HUDEP-2 (cell line): ENCODE results near the gene DENND2C.

Source experiments
- DNase-seq, 76 experiments: peaks; one replicate each; lab custom pipeline; 2025; ENCODE audit not compliant: unreplicated experiment in 76 of 76; lab: John Stamatoyannopoulos, UW

DENND2C gene

GRCh38 chr1:114677691-114678090 is 7.8 kb upstream of the DENND2C start:
- no peak for DNase-seq

DNA sequence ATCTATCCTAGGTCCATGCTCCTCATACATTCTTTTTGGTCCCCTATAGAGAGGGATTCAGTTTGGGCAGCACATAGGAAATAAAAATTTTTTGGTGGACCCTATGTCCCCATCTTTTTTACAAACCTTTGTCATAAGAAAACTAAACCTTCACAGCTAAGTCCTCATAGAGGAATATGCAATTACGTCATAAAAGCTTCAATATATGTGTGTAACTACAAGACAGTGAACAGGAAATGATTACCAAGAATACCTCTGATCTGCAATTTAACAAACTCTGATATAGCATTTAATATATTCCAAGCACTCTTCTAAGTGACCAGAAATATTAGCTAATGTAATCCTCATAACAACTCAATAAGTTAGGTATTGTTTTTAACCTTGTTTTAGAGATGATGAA is 6.3 kb upstream of the DENND2C start:
- no peak for DNase-seq

- no peak for DNase-seq
Measured at GRCh38 chr1:114671939-114672275, 2.1 kb upstream of the DENND2C start.

DNA sequence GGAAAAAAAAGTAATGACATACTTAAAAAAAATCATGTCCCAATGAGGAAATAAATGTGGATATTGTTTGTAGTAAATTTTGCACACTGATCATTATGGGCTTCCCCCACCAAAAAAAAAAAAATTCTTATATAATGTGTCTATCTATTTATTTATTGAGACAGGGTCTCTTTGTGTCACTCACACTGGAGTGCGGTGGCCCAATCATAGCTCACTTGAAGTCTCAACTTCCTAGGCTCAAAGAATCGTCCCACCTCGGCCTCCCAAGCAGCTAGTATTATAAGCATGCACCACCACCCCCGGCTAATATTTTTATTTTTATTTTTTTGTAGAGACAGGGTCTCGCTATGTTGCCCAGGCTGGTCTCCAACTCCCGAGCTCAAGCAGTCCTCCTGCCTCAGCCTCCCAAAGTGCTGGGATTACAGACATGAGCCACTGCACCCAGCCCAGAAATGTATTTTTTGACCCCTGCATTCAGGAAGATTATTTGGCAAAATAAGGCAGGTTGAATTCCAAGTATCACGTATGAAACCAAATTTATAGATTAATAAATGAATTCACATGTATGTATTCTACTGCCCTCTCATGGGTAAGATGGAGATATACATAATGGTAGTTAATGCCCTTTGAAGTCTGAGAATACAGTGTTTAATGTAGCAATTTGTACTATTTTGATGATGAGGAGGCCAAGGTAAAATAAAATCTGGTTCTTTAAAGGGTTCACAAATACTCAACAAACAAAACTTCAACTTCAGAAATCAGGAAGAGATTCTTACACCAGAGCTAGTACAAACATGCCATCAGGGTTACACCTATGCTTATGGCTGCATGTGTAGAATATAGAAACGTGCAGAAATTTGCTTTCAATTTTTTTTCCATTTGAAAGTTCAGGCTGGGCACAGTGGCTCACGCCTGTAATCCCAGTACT is 1.4 kb upstream of the DENND2C start:
- DNase-seq = no peak

DNA sequence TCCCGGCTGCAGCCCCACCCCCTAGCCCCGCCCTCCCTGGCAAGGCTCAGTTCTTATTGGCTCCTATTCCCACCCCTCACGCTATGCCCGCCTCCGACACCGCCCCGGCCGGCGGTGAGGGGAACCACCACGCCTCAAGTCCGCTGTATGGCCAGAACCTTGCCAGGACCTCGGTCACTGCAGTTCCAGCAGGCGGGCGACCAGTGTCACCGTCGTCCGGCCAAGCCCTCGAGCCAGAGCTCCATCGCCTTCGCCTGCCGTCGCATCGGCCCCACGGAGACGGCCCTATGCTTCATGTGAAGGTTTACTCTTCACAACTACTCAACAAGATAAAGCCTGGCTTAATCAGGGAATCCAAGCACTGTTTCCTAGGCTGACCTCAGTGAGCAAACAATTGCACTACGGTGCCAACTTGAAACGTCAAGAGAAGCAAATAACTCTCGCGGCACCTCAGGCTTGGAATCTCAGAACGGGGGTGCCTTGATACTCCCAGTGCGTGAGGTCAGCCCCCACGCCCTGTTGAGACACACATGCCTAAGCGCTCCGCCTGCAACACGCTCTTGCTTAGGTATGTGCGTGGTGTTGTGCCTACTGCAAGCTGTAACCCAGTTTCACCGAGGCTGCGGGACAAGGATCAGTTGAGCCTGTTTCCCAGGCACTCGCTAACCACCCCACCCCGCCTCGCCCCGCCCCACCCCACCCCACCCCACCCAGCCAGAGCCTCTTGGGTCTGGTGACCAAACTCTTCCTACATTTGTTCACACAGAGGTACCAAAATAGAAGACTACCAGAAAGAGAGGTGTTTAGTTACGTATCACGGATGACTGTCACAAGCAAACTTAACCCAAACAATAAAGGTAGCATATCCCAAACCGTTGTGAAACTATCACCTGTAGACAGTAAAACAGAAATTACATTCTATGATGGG is 498 bp upstream of the DENND2C start:
- peak in 74 of 76 experiments; percentile 15 to 93 (median 79) for DNase-seq

DNA sequence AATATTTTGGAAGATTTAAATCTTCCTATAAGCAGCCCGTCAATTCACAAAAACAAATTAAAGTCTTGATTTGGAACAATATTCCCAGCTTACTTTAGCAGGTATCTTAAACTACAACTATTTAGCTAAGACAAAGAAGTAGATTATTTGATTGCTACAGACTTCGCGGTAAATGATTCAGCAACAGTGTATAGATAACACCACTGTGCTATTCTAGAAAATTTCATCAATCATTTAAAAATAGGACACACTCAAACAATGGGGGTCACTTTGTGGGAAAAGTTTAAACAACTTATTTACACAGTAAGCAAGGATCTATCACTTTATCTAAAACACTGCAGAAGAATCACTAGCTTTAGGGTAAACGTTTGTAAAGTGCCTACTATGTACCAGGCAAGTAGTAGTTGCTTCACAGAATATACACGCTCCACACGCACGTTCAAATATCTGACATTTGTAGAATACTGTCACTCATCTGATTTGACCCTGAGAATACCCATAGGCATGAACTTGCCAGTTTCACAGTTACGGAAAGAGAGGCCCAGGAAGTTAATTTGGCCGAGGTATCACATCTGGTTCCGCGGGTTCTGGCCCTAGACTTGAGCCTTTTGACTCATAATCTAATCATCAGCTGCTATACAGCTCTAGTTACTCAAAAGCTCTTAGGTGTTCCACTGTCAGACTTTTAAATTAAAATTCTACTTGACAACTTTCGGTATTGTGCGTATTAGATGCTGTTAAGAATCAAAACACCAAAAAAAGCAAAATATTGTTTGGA is 876 bp downstream of the DENND2C start:
- no peak for DNase-seq

DNA sequence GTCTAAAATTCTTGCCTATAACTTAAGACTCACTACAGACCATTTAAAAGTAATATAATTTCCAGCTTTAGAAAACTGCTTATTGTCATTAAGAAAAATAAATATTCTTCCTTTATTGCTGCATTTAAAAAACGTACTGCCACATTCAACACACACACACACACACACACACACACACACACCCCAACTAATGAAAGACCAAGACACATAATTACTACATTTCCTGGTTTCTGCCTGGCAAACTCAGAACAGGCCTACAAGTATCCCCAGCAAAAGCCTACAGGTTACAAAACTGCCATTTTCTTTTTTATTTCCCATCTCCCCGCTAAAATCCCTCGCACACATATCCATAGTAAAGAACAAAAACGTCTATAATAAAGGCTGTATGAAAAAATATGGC is 1.5 kb downstream of the DENND2C start:
- no peak for DNase-seq

GRCh38 chr1:114666954-114667353 is 2.9 kb downstream of the DENND2C start:
- no peak for DNase-seq

- no peak for DNase-seq
Measured at GRCh38 chr1:114660238-114660637, 9.6 kb downstream of the DENND2C start.

DNA sequence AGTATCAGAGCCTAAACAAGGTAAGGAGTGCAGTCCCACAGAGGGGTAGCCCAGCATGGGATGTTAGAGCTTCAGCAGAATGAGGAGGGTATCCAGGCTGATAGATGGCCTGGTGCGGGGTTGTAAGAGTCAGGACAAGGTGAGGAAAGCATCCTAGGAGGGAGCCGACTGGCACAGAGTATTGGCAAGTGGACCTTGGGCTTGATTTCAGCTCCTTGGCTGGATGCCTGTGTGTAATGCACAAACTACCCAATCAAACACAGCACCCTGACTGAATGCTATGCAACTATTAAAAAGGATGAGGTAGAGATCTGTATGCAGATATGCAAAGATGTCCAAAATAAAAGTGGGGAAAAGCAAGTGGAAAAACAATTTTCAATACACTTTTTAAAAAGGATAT is 18.0 kb downstream of the DENND2C start:
- no peak for DNase-seq

GRCh38 chr1:114648503-114648902 is 21.3 kb downstream of the DENND2C start:
- DNase-seq = no peak

- DNase-seq = no peak
Measured at GRCh38 chr1:114641377-114641776, 28.5 kb downstream of the DENND2C start.

DNA sequence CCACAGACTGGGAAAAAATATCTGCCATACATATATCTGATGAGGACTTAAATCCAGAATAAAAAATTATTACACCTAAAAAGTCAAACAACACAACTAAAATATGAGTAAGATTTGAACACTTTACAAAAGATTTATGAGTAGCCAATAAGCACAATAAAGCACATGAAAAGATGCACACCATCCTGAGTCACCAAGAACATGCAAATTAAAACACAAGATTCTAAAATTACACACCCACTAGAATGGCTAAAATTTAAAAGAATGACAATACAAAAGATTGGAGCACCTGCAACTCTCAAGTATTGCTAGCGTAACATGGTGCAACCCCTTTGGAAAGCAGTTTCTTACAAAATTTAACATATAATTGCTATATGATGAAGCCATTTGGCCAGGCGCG is 30.9 kb downstream of the DENND2C start:
- DNase-seq = no peak

- DNase-seq = no peak
Measured at GRCh38 chr1:114632427-114632826, 37.4 kb downstream of the DENND2C start.

GRCh38 chr1:114627107-114627506 is 42.7 kb downstream of the DENND2C start:
- DNase-seq = no peak

DNA sequence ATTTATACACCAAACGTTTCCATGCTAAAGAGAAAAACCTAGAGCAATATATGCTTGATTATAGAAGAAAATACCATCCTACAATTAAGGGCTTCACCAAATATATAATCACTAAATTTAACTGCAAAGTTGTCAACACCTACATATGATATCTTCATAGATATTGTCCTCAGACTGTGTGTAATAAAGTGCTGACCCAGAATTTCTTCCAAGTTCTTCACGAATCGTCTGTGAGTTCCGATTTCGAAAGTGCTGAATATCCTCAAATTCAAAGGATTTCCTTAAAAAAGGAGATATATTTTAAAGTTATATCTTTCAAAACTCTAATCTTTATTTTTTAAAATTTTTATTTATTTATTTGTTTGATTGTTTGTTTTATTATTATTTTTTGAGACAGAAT is 46.5 kb downstream of the DENND2C start:
- no peak for DNase-seq

DNA sequence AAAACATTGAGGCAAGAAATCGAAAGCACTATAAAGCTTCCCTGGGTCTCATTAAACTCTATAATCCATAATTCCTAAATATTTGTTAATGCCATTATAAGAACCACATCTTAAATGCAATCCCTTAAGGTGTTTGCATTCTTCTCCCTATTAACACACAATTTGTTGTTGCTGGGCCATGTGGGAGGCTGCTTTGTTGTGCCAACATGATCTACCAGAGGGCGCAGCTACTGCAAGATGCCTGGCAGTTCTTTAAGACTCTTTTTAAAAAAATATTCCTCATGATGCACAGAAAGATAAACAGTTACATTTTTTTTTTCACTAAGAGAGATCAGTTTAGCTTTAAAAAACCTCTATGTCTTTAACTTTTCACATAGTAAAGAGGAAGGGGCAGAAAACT is 49.4 kb downstream of the DENND2C start:
- DNase-seq = no peak

DNA sequence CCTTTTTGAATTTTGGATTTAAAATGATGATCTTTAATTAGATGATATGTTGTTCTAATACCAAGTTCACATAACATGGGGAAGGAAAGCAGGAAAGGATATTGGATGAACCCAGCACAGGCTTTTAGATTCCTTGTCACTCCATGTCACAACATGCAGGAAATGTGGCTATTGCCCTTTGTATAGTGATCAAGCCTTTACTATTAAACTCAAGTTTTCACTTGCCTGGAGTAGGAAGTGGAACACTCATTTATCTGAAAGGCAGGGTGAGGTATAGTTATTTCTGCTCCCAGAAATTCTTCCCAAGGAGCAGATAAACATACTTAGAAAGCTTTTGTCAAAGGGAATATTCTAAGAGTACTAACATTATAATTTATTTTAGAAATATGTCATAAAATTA is 51.2 kb downstream of the DENND2C start:
- DNase-seq = no peak

DNA sequence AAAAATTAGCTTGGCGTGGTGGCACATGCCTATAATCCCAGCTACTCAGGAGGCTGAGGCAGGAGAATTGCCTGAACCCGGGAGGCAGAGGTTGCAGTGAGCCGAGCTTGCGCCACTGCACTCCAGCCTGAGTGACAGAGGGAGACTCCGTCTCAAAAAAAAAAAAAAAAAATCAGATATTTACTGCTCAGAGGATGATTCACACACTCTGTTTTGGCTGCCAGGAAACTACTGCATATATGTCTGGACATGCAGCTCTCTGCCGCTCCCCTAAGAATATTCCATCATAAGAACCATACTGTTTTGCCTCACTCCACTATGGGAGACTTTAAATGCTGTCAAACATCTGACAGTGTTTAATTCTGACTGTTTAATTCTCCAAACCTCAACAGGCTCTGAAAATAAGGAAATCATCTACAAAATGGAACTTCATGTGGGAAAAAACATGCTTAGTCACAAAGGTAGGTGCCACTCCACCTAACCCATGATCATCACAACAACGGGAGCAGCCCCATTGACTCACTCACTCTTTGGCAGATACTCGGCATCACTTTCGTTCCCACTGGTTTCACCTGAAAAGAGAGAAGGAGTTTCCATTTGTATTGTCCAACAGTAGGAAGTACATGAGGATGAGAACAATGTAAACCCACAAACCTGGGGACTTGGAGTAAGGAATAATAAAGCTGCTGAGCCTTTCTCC is 59.2 kb downstream of the DENND2C start:
- DNase-seq = no peak

DNA sequence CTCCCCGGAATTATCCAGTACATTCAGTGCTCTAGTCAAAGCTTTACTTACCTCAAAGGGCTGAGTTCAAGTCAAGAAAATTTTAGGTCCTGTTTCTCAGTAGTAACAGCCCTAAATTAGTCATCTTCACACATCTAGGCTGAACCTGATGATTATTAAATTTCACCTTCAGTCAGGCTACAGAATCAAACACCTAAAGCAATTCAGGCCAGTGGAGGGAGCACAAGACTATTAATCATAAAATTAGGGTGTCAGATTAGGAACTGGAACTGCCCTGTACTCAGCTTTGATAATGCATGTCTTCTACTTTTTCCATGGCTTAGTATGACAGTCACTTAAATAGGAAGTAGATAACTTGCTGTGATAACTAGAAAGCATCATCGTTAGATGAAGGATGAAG is 60.0 kb downstream of the DENND2C start:
- DNase-seq = no peak
